H9 (cell line): ENCODE measurements around the gene TMPRSS3. TPM values are rescaled to one million over a fixed set of nuclear protein-coding genes. Genes with fewer than 3 reads are reported as not detected.
A peak's percentile ranks its signal among the peaks of the same experiment; 100 is the strongest.

ENCODE experiments used
- DNase-seq: peaks from one replicate; pipeline ENCODE4 v3.0.0-alpha.2; 2017
- H2AFZ ChIP-seq: one replicate; pipeline ENCODE4 v1.6.1; 2013; ENCODE audit warnings: mild to moderate bottlenecking, low read length, control low read depth, moderate library complexity
- H2AK5ac ChIP-seq: 2 replicates; pipeline ENCODE4 v1.6.1; 2013; ENCODE audit warnings: low read length, control low read depth, mixed read lengths; ENCODE audit not compliant: insufficient read length
- H2BK120ac ChIP-seq: one replicate; pipeline ENCODE4 v1.6.1; 2013; ENCODE audit warnings: low read depth, mild to moderate bottlenecking, low read length, control low read depth, inconsistent platforms; ENCODE audit not compliant: poor library complexity, severe bottlenecking
- H2BK12ac ChIP-seq: 2 replicates; pipeline ENCODE4 v1.6.1; 2013; ENCODE audit warnings: low read length, control low read depth, mixed read lengths, low read depth; ENCODE audit not compliant: insufficient read length
- H2BK15ac ChIP-seq: 2 replicates; pipeline ENCODE4 v1.6.1; 2013; ENCODE audit warnings: low read depth, low read length, control low read depth
- H2BK20ac ChIP-seq: one replicate; pipeline ENCODE4 v1.6.1; 2013; ENCODE audit warnings: low read depth, mild to moderate bottlenecking, low read length, control low read depth, inconsistent platforms; ENCODE audit not compliant: poor library complexity, severe bottlenecking
- H2BK5ac ChIP-seq: 2 replicates; pipeline ENCODE4 v1.6.1; 2013; ENCODE audit warnings: low read length, control low read depth, mixed read lengths; ENCODE audit not compliant: insufficient read length
- H3K14ac ChIP-seq: 2 replicates; pipeline ENCODE4 v1.6.1; 2013; ENCODE audit warnings: low read length, control low read depth; ENCODE audit not compliant: insufficient read depth
- H3K18ac ChIP-seq: 2 replicates; pipeline ENCODE4 v1.6.1; 2013; ENCODE audit warnings: low read depth, mild to moderate bottlenecking, mixed read lengths, low read length, control low read depth; ENCODE audit not compliant: insufficient read length
- H3K23ac ChIP-seq: 2 replicates; pipeline ENCODE4 v1.6.1; 2013; ENCODE audit warnings: low read length, control low read depth, mixed read lengths, low read depth; ENCODE audit not compliant: insufficient read length
- H3K23me2 ChIP-seq: 2 replicates; pipeline ENCODE4 v1.6.1; 2013; ENCODE audit warnings: low read depth, mild to moderate bottlenecking, mixed read lengths, low read length, control low read depth; ENCODE audit not compliant: insufficient read length, poor library complexity, severe bottlenecking
- H3K27ac ChIP-seq: 2 replicates; pipeline ENCODE4 v1.5.1; 2013; ENCODE audit warnings: low read length, control low read depth, mixed read lengths, low read depth; ENCODE audit not compliant: insufficient read length
- H3K27me3 ChIP-seq: 2 replicates; pipeline ENCODE4 v1.6.1; 2013; ENCODE audit warnings: low read length, control low read depth, inconsistent platforms; ENCODE audit not compliant: insufficient read depth
- H3K4ac ChIP-seq: 2 replicates; pipeline ENCODE4 v1.6.1; 2013; ENCODE audit warnings: low read depth, mild to moderate bottlenecking, control low read depth, inconsistent platforms, low read length, moderate library complexity
- H3K4me1 ChIP-seq: 2 replicates; pipeline ENCODE4 v1.6.1; 2013; ENCODE audit warnings: low read length, control low read depth, inconsistent platforms; ENCODE audit not compliant: insufficient read depth
- H3K4me2 ChIP-seq: 2 replicates; pipeline ENCODE4 v1.6.1; 2013; ENCODE audit warnings: low read length, control low read depth, mixed read lengths; ENCODE audit not compliant: insufficient read length, insufficient read depth
- H3K56ac ChIP-seq: 2 replicates; pipeline ENCODE4 v1.6.1; 2013; ENCODE audit warnings: low read depth, mild to moderate bottlenecking, mixed read lengths, low read length, control low read depth; ENCODE audit not compliant: insufficient read length
- H3K79me1 ChIP-seq: 2 replicates; pipeline ENCODE4 v1.6.1; 2013; ENCODE audit warnings: low read depth, mild to moderate bottlenecking, moderate library complexity, low read length, control low read depth, inconsistent platforms; ENCODE audit not compliant: insufficient read depth, poor library complexity, severe bottlenecking
- H3K79me2 ChIP-seq: 2 replicates; pipeline ENCODE4 v1.6.1; 2013; ENCODE audit warnings: low read length, control low read depth, inconsistent platforms; ENCODE audit not compliant: insufficient read depth
- H3K9ac ChIP-seq: 2 replicates; pipeline ENCODE4 v1.6.1; 2013; ENCODE audit warnings: low read length, control low read depth, mixed read lengths; ENCODE audit not compliant: insufficient read length; ENCODE audit errors: extremely low read depth
- H3K9me3 ChIP-seq: one replicate; pipeline ENCODE4 v1.6.1; 2013; ENCODE audit warnings: low read depth, low read length, inconsistent platforms; ENCODE audit not compliant: control insufficient read depth
- H3T11ph ChIP-seq: one replicate; pipeline ENCODE4 v1.6.1; 2013; ENCODE audit warnings: mild to moderate bottlenecking, low read length, control low read depth, inconsistent platforms
- H4K20me1 ChIP-seq: one replicate; pipeline ENCODE4 v1.6.1; 2013; ENCODE audit not compliant: control insufficient read depth, insufficient read length, insufficient read depth
- H4K5ac ChIP-seq: 2 replicates; pipeline ENCODE4 v1.6.1; 2013; ENCODE audit warnings: low read depth, mild to moderate bottlenecking, mixed read lengths, low read length, control low read depth; ENCODE audit not compliant: insufficient read length
- H4K8ac ChIP-seq: replicated peaks from 2 replicates; pipeline ENCODE4 v1.6.1; 2013; ENCODE audit warnings: low read length, control low read depth, mixed read lengths, low read depth; ENCODE audit not compliant: insufficient read length
- H4K91ac ChIP-seq: 2 replicates; pipeline ENCODE4 v1.6.1; 2013; ENCODE audit warnings: low read depth, mild to moderate bottlenecking, moderate library complexity, mixed read lengths, low read length, control low read depth; ENCODE audit not compliant: insufficient read length
- H3K27ac Mint-ChIP-seq, 3 experiments: 2 replicates in 2 of 3; 3 replicates in 1 of 3; pipeline ENCODE4 v1.8.0; 2020 to 2021; ENCODE audit warnings: mixed read lengths in 3 of 3, mild to moderate bottlenecking in 1 of 3, moderate library complexity in 1 of 3
- H3K27me3 Mint-ChIP-seq: 2 replicates; pipeline ENCODE4 v1.8.0; 2021; ENCODE audit warnings: low read depth, mild to moderate bottlenecking, moderate library complexity, mixed read lengths
- H3K36me3 Mint-ChIP-seq, 3 experiments: 2 replicates in 2 of 3; 3 replicates in 1 of 3; pipeline ENCODE4 v1.8.0; 2020 to 2021; ENCODE audit warnings: low read depth in 3 of 3, mixed read lengths in 3 of 3; ENCODE audit not compliant: insufficient read depth in 1 of 3
- H3K4me1 Mint-ChIP-seq, 2 experiments: 2 replicates each; pipeline ENCODE4 v1.8.0; 2020; ENCODE audit warnings: mixed read lengths in 2 of 2
- H3K4me3 Mint-ChIP-seq, 2 experiments: 2 replicates in 1 of 2; 3 replicates in 1 of 2; pipeline ENCODE4 v1.8.0; 2020 to 2021; ENCODE audit warnings: mild to moderate bottlenecking in 2 of 2, mixed read lengths in 2 of 2, moderate library complexity in 1 of 2
- H3K9me3 Mint-ChIP-seq, 2 experiments: 2 replicates in 1 of 2; 3 replicates in 1 of 2; pipeline ENCODE4 v1.8.0; 2020; ENCODE audit warnings: mild to moderate bottlenecking in 2 of 2, mixed read lengths in 2 of 2, moderate library complexity in 1 of 2
- WGBS: extraction: QIAGEN DNeasy Blood & Tissue Kit; methylation state at CpG from one replicate; pipeline ENCODE4 v1.1.7; 2013; ENCODE audit warnings: missing lambda C conversion rate, low lambda C conversion rate, mixed read lengths; ENCODE audit not compliant: insufficient read length; ENCODE audit errors: extremely low coverage; 5-methylcytosine and 5-hydroxymethylcytosine counted together
- total RNA-seq: library from RNA; stranded (reverse); gene quantifications from 2 replicates; pipeline ENCODE4 v1.2.1, GENCODE V29; 2021
- TF ChIP-seq, protein P1 (sequence below): fragments of 200-600 bp; sonication (generic); conservative IDR thresholded peaks from 3 replicates; pipeline ENCODE4 v1.8.0; 2021; ENCODE audit warnings: antibody characterized with exemption, mild to moderate bottlenecking

TMPRSS3 gene
- total RNA-seq, 1 experiment from 2014 or later = 0.31 TPM

DNA sequence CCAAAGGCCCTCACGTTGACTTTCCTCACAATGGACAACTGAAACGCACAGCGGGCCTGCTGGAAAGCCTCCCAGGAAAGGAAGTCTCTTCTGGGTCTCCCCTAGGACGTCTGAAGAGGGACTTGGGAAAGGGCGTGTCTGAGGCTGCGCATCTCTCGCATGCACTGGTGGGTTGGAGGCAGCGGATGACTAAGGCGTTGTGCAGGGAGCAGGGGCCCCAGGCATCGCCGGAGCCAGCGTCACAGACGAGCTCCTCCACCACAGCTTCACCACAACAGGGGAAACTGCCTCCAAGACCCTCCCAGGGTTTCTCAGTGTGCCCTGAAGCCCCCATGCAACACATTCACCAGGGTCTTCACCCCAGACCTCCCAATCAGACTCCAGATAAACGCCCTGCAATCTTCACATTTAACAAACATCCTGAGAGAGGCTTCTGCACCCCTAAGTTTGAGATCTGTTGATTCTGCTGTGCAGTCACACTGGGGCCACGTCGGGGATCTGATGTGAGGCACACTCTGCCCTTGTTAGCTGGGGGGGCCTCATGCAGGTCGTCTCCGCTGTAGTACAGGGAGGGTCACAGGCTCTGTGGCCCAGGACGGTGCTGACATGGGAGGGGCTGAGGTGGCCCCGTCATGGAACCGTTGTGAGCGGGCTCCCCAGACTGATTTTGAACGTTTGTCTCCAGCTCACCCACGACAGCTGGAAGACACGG is 22.5 kb downstream of the TMPRSS3 start:
- no peak overlapping the region for H3T11ph ChIP-seq

More for the DNA sequence above, 22.5 kb downstream of the TMPRSS3 start:
- H3K9ac ChIP-seq = no peak overlapping the region
- H3K4me3 Mint-ChIP-seq = no peak overlapping the region
- no peak overlapping the region for H2BK120ac ChIP-seq
- no peak overlapping the region for H2AFZ ChIP-seq
- H3K14ac ChIP-seq = no peak overlapping the region; the same call in 1 of the 2 replicates
- H3K4me1 Mint-ChIP-seq = peaks cover 6 to 11% of the 10 kb centered on the region in 2 experiments
- no peak overlapping the region for H3K4ac ChIP-seq
- H3K27ac ChIP-seq = no peak overlapping the region
- H2BK12ac ChIP-seq = no peak overlapping the region
- H4K5ac ChIP-seq = no peak overlapping the region
- DNase-seq = no peak
- no peak overlapping the region for H2BK20ac ChIP-seq
- H3K56ac ChIP-seq = no peak overlapping the region
- no peak overlapping the region for H4K91ac ChIP-seq
- TF ChIP-seq, protein P1, sequence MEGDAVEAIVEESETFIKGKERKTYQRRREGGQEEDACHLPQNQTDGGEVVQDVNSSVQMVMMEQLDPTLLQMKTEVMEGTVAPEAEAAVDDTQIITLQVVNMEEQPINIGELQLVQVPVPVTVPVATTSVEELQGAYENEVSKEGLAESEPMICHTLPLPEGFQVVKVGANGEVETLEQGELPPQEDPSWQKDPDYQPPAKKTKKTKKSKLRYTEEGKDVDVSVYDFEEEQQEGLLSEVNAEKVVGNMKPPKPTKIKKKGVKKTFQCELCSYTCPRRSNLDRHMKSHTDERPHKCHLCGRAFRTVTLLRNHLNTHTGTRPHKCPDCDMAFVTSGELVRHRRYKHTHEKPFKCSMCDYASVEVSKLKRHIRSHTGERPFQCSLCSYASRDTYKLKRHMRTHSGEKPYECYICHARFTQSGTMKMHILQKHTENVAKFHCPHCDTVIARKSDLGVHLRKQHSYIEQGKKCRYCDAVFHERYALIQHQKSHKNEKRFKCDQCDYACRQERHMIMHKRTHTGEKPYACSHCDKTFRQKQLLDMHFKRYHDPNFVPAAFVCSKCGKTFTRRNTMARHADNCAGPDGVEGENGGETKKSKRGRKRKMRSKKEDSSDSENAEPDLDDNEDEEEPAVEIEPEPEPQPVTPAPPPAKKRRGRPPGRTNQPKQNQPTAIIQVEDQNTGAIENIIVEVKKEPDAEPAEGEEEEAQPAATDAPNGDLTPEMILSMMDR = no peak
- H4K20me1 ChIP-seq = no peaks in the 10 kb centered on the region
- no peak overlapping the region for H3K4me2 ChIP-seq
- H3K79me2 ChIP-seq = no peaks in the 10 kb centered on the region
- H3K9me3 Mint-ChIP-seq = no peaks in the 10 kb centered on the region; a peak in 1 of 5 replicates
- H3K23ac ChIP-seq = no peak overlapping the region
- no peaks in the 10 kb centered on the region for H3K79me1 ChIP-seq
- H2AK5ac ChIP-seq = no peak overlapping the region
- H3K27me3 ChIP-seq = no peaks in the 10 kb centered on the region
- H3K27ac Mint-ChIP-seq = peak overlapping the region in 1 of 3 experiments; percentile 27; a peak in 2 of 7 replicates
- H3K23me2 ChIP-seq = no peaks in the 10 kb centered on the region
- no peak overlapping the region for H2BK15ac ChIP-seq
- no peaks in the 10 kb centered on the region for H3K4me1 ChIP-seq
- H2BK5ac ChIP-seq = no peak overlapping the region
- H3K36me3 Mint-ChIP-seq = no peaks in the 10 kb centered on the region
- no peak overlapping the region for H3K18ac ChIP-seq
- WGBS = no CpG with 5 or more reads among the region's 25 CpGs
- H3K27me3 Mint-ChIP-seq = peaks cover 31% of the 10 kb centered on the region
- H4K8ac ChIP-seq = no peak overlapping the region
- H3K9me3 ChIP-seq = no peaks in the 10 kb centered on the region
